Smooth muscle cell (in vitro differentiated cells): ENCODE measurements around the gene OR1J2. TPM values are rescaled to one million over a fixed set of nuclear protein-coding genes. Genes with fewer than 3 reads are reported as not detected.

ENCODE experiments used
- DNase-seq: peaks from one replicate; lab custom pipeline; 2025; ENCODE audit not compliant: unreplicated experiment; lab: John Stamatoyannopoulos, UW
- H2AFZ ChIP-seq: fragments of 200-600 bp; sonication (generic); 2 replicates; pipeline ENCODE4 v1.6.0; 2016; ENCODE audit warnings: antibody characterized with exemption, low read depth, mild to moderate bottlenecking
- H3F3A ChIP-seq: fragments of 200-600 bp; sonication (generic); 2 replicates; pipeline ENCODE4 v1.6.0; 2017; ENCODE audit warnings: antibody characterized with exemption, low read depth
- H3K27ac ChIP-seq: fragments of 200-600 bp; sonication (generic); 2 replicates; pipeline ENCODE4 v1.5.1; 2016; ENCODE audit warnings: low read depth, mild to moderate bottlenecking
- H3K27me3 ChIP-seq: fragments of 200-600 bp; sonication (generic); 2 replicates; pipeline ENCODE4 v1.6.1; 2016; ENCODE audit warnings: low read depth, mild to moderate bottlenecking
- H3K36me3 ChIP-seq: fragments of 200-600 bp; sonication (generic); 2 replicates; pipeline ENCODE4 v1.5.1; 2016; ENCODE audit warnings: low read depth
- H3K4me1 ChIP-seq: fragments of 200-600 bp; sonication (generic); 2 replicates; pipeline ENCODE4 v1.5.1; 2016; ENCODE audit warnings: low read depth
- H3K4me2 ChIP-seq: fragments of 200-600 bp; sonication (generic); 2 replicates; pipeline ENCODE4 v1.6.0; 2016; ENCODE audit warnings: mild to moderate bottlenecking
- H3K4me3 ChIP-seq: fragments of 200-600 bp; sonication (generic); 2 replicates; pipeline ENCODE4 v1.5.1; 2016; ENCODE audit warnings: mild to moderate bottlenecking
- H3K79me2 ChIP-seq: fragments of 200-600 bp; sonication (generic); 2 replicates; pipeline ENCODE4 v1.6.0; 2016; ENCODE audit warnings: low read depth, mild to moderate bottlenecking
- H3K9ac ChIP-seq: fragments of 200-600 bp; sonication (generic); 2 replicates; pipeline ENCODE4 v1.6.0; 2016; ENCODE audit warnings: low read depth
- H3K9me3 ChIP-seq: fragments of 200-600 bp; sonication (generic); replicated peaks from 2 replicates; pipeline ENCODE4 v1.5.1; 2016; ENCODE audit warnings: low read depth
- H4K20me1 ChIP-seq: fragments of 200-600 bp; sonication (generic); 2 replicates; pipeline ENCODE4 v1.6.0; 2016; ENCODE audit warnings: low read depth
- WGBS: methylation state at CpG from one replicate; pipeline ENCODE4 v1.1.7; 2016; ENCODE audit warnings: low lambda C conversion rate; 5-methylcytosine and 5-hydroxymethylcytosine counted together
- polyA plus RNA-seq: library from polyadenylated mRNA; unstranded; fragments of >200 nt; fragmentation: Nextera tagmentation; extraction: Ambion mirVana; gene quantifications from 2 replicates; pipeline ENCODE4 v1.2.1, GENCODE V29; 2016
- total RNA-seq: library from RNA; depleted of rRNA; stranded (reverse); fragments of >200 nt; gene quantifications from 2 replicates; pipeline ENCODE4 v1.2.3, GENCODE V29; 2014
- TF ChIP-seq, protein P1 (sequence below): fragments of 200-600 bp; sonication (generic); IDR thresholded peaks from 2 replicates; pipeline ENCODE4 v1.5.1; 2017; ENCODE audit warnings: borderline replicate concordance, mild to moderate bottlenecking, antibody characterized with exemption; ENCODE audit not compliant: insufficient read depth, poor library complexity, severe bottlenecking

Gene OR1J2
- total and polyA plus RNA-seq, 2 experiments from 2014 or later, result not detected

DNA sequence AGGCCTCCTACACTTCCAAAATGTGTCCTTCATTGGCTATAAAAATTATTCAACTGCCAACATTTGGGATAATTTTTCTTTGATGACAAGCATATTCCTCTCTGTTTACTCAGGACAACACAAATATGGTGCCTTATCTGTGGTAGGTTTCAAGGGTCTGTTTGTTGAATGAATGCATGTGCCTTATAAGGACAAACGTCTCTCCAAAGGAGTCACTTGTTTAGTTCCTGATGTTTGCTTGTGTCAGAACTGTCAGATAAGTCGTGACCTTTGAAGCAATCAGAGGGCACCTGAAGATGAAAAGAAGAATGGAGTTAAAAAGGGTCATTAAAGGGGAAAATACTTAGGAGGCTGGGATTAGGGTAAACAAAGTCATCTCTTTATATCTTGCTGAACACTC, 3.6 kb upstream of the OR1J2 start:
- no peak overlapping the region for H2AFZ ChIP-seq
- H4K20me1 ChIP-seq, result no peaks in the 10 kb centered on the region
- H3K9me3 ChIP-seq, result no peaks in the 10 kb centered on the region
- TF ChIP-seq, protein P1, sequence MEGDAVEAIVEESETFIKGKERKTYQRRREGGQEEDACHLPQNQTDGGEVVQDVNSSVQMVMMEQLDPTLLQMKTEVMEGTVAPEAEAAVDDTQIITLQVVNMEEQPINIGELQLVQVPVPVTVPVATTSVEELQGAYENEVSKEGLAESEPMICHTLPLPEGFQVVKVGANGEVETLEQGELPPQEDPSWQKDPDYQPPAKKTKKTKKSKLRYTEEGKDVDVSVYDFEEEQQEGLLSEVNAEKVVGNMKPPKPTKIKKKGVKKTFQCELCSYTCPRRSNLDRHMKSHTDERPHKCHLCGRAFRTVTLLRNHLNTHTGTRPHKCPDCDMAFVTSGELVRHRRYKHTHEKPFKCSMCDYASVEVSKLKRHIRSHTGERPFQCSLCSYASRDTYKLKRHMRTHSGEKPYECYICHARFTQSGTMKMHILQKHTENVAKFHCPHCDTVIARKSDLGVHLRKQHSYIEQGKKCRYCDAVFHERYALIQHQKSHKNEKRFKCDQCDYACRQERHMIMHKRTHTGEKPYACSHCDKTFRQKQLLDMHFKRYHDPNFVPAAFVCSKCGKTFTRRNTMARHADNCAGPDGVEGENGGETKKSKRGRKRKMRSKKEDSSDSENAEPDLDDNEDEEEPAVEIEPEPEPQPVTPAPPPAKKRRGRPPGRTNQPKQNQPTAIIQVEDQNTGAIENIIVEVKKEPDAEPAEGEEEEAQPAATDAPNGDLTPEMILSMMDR, result no peak
- no peaks in the 10 kb centered on the region for H3K4me1 ChIP-seq
- WGBS, result 47% methylated on average over 2 of the region's 2 CpGs
- H3K27ac ChIP-seq, result no peak overlapping the region
- no peak for DNase-seq
- no peaks in the 10 kb centered on the region for H3K79me2 ChIP-seq
- H3K4me2 ChIP-seq, result no peak overlapping the region
- no peaks in the 10 kb centered on the region for H3F3A ChIP-seq
- H3K4me3 ChIP-seq, result no peak overlapping the region
- no peaks in the 10 kb centered on the region for H3K36me3 ChIP-seq
- no peak overlapping the region for H3K9ac ChIP-seq
- no peaks in the 10 kb centered on the region for H3K27me3 ChIP-seq

DNA sequence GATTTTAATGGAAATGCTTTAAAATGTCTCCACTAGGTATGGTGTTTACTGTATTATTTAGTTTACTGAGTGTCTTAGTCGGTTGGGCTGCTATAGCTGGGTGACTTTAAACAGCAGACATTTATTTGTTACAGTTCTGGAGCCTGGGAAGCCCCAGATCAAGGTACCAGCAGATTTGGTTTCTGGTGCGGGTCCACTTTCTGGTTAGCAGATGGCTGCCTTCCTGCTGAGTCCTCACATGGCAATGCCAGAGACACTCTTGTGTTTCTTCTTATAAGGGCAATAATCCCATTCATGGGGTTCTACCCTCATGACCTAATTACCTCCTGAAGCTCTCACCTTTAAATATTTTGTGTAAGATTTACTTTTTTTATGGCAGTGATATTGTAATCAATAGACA, 7.6 kb downstream of the OR1J2 start:
- peaks cover 4% of the 10 kb centered on the region for H3K9me3 ChIP-seq
- H3K36me3 ChIP-seq, result no peaks in the 10 kb centered on the region
- no peaks in the 10 kb centered on the region for H3K27me3 ChIP-seq
- H3K79me2 ChIP-seq, result no peaks in the 10 kb centered on the region
- no peaks in the 10 kb centered on the region for H3K4me1 ChIP-seq
- no peaks in the 10 kb centered on the region for H3F3A ChIP-seq
- no peak overlapping the region for H3K9ac ChIP-seq
- TF ChIP-seq, protein P1, result no peak
- WGBS, result 37% methylated on average over 2 of the region's 2 CpGs
- no peak overlapping the region for H3K27ac ChIP-seq
- H3K4me2 ChIP-seq, result no peak overlapping the region
- no peaks in the 10 kb centered on the region for H4K20me1 ChIP-seq
- H3K4me3 ChIP-seq, result no peak overlapping the region
- no peak for DNase-seq
- no peak overlapping the region for H2AFZ ChIP-seq

DNA sequence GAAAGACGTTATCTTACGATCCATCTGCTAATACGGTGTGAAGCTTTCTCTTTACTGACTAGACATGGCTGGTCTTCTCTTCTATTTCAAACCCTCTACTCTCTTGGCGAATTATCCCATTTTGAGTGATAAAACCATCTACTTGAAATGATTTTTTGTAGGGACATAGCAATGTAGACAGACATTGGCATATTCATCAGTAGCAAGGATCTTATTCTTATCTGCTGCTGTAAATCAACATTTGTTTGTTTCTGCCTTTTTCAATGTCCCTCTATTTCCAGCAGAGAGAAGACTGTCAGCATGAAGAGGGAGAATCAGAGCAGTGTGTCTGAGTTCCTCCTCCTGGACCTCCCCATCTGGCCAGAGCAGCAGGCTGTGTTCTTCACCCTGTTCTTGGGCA, 8.2 kb downstream of the OR1J2 start, which contains the start of gene OR1J4:
TSS of gene OR1J4 (plus strand) at position 301 of the 400 bp plus-strand sequence. CDS start at position 301, 0 bp downstream.
- 71% methylated on average over 4 of the region's 4 CpGs for WGBS
- H3K4me1 ChIP-seq, result no peaks in the 10 kb centered on the region
- H3K4me3 ChIP-seq, result no peak within 1 kb of the TSS
- peaks cover 4% of the 10 kb centered on the region for H3K9me3 ChIP-seq
- H3K27ac ChIP-seq, result no peak within 1 kb of the TSS
- DNase-seq, result no peak
- H3F3A ChIP-seq, result no peaks in the 10 kb centered on the region
- no peak within 1 kb of the TSS for H3K4me2 ChIP-seq
- TF ChIP-seq, protein P1, result no peak
- no peaks in the 10 kb centered on the region for H3K36me3 ChIP-seq
- H3K9ac ChIP-seq, result no peak within 1 kb of the TSS
- H2AFZ ChIP-seq, result no peak within 1 kb of the TSS
- no peaks in the 10 kb centered on the region for H4K20me1 ChIP-seq
- H3K27me3 ChIP-seq, result no peaks in the 10 kb centered on the region
- no peaks in the 10 kb centered on the region for H3K79me2 ChIP-seq

DNA sequence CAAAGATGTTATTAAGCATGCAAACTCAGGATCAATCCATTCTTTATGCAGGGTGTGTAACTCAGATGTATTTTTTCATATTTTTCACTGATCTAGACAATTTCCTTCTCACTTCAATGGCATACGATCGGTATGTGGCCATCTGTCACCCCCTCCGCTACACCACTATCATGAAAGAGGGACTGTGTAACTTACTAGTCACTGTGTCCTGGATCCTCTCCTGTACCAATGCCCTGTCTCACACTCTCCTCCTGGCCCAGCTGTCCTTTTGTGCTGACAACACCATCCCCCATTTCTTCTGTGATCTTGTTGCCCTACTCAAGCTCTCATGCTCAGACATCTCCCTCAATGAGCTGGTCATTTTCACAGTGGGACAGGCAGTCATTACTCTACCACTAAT, 8.8 kb downstream of the OR1J2 start:
- Histone ChIP-seq H3K27me3 (no peaks in the 10 kb centered on the region), H4K20me1 (no peaks in the 10 kb centered on the region), H3K9me3 (peaks cover 4% of the 10 kb centered on the region), H3F3A (no peaks in the 10 kb centered on the region), H3K79me2 (no peaks in the 10 kb centered on the region), H3K4me1 (no peaks in the 10 kb centered on the region), H3K4me2 (no peak overlapping the region), H3K9ac (no peak overlapping the region), H3K4me3 (no peak overlapping the region), H3K36me3 (no peaks in the 10 kb centered on the region), H2AFZ (no peak overlapping the region), H3K27ac (no peak overlapping the region)
- TF ChIP-seq, protein P1, result no peak
- DNase-seq, result no peak
- WGBS, result 94% methylated on average over 3 of the region's 3 CpGs
